Measurements from ENCODE around the gene EXTL2. TPM values are rescaled to one million over a fixed set of nuclear protein-coding genes. Genes with fewer than 3 reads are reported as not detected.
"Not testable (repeated sequence)": the region's sequence is repeated elsewhere in the genome, so short reads cannot be mapped to it uniquely, and the experiment has no call there.

EXTL2 gene
- total RNA-seq, 4 donors from 2014 or later: 1.6 to 9.1 (median 8.5) TPM

GRCh38 chr1:100896481-100896982 lies 1.9 kb upstream of the EXTL2 start:
- Histone ChIP-seq H3K27ac (peak overlapping the region; percentile 81 to 98 (median 92)), H3K36me3 (peaks cover 0 to 14% (median 0%) of the 10 kb centered on the region in 3 donors), H3K4me1 (peaks cover 0 to 23% (median 3%) of the 10 kb centered on the region in 4 donors), H3K4me3 (peak overlapping the region; percentile 73 to 86 (median 80)), H3K9me3 (no peaks in the 10 kb centered on the region), H3K27me3 (no peaks in the 10 kb centered on the region)
- DNase-seq: peak in 2 of 3 donors; percentile 45 to 63
- no peak for TF ChIP-seq POLR2A (IDR thresholded peaks at IDR 0.05)
- no peak for TF ChIP-seq CTCF (IDR thresholded peaks at IDR 0.05)

- H3K4me1 ChIP-seq: peaks cover 0 to 23% (median 3%) of the 10 kb centered on the region in 4 donors
- TF ChIP-seq POLR2A (IDR thresholded peaks at IDR 0.05) (peak; percentile 64 to 81), CTCF (IDR thresholded peaks at IDR 0.05) (no peak)
- DNase-seq: peak; percentile 95 to 98 (median 98)
These were observed 1.2 kb upstream of the EXTL2 start, which contains the start of gene SLC30A7 for GRCh38 chr1:100895540-100896480. Gene SLC30A7, plus strand, starts transcription at chr1:100896090. Its CDS starts 173 bp downstream, at chr1:100896263.

GRCh38 chr1:100893718-100894117 lies 924 bp downstream of the EXTL2 start:
- no peak for DNase-seq
- H3K36me3 ChIP-seq: no peaks in the 10 kb centered on the region
- no peak for TF ChIP-seq CTCF (IDR thresholded peaks at IDR 0.05)
- TF ChIP-seq POLR2A (IDR thresholded peaks at IDR 0.05): no peak
- peaks cover 0 to 23% (median 3%) of the 10 kb centered on the region in 4 donors for H3K4me1 ChIP-seq
- no peak overlapping the region for H3K4me3 ChIP-seq
- H3K9me3 ChIP-seq: peaks cover 0 to 10% (median 0%) of the 10 kb centered on the region in 4 donors
- no peak overlapping the region for H3K27ac ChIP-seq
- H3K27me3 ChIP-seq: no peaks in the 10 kb centered on the region

More at GRCh38 chr1:100895540-100896480, 1.2 kb upstream of the EXTL2 start, which contains the start of gene SLC30A7:
- Histone ChIP-seq H3K36me3 (peaks cover 0 to 13% (median 0%) of the 10 kb centered on the region in 3 donors), H3K9me3 (no peaks in the 10 kb centered on the region), H3K4me3 (peak within 1 kb of the TSS; percentile 73 to 86 (median 80)), H3K27ac (peak within 1 kb of the TSS; percentile 81 to 98 (median 92)), H3K27me3 (no peaks in the 10 kb centered on the region)

GRCh38 chr1:100892554-100892953 lies 2.1 kb downstream of the EXTL2 start:
- no peaks in the 10 kb centered on the region for H3K27me3 ChIP-seq
- H3K27ac ChIP-seq: no peak overlapping the region
- H3K4me1 ChIP-seq: peaks cover 0 to 17% (median 3%) of the 10 kb centered on the region in 4 donors
- DNase-seq: no peak
- H3K4me3 ChIP-seq: no peak overlapping the region
- no peak for TF ChIP-seq POLR2A (IDR thresholded peaks at IDR 0.05)
- no peak for TF ChIP-seq CTCF (IDR thresholded peaks at IDR 0.05)
- peaks cover 0 to 10% (median 0%) of the 10 kb centered on the region in 4 donors for H3K9me3 ChIP-seq
- H3K36me3 ChIP-seq: no peaks in the 10 kb centered on the region

- Histone ChIP-seq H3K9me3 (peaks cover 0 to 10% (median 0%) of the 10 kb centered on the region in 4 donors), H3K27me3 (no peaks in the 10 kb centered on the region), H3K36me3 (no peaks in the 10 kb centered on the region), H3K4me1 (peaks cover 0 to 7% (median 0%) of the 10 kb centered on the region in 4 donors), H3K27ac (no peak overlapping the region), H3K4me3 (no peak overlapping the region)
- TF ChIP-seq POLR2A (IDR thresholded peaks at IDR 0.05) (no peak), CTCF (IDR thresholded peaks at IDR 0.05) (no peak)
- no peak for DNase-seq
These were observed 3.3 kb downstream of the EXTL2 start for GRCh38 chr1:100891380-100891779.

GRCh38 chr1:100889869-100890482 lies 4.7 kb downstream of the EXTL2 start:
- H3K27ac ChIP-seq, H3K9me3 ChIP-seq, H3K36me3 ChIP-seq, H3K4me3 ChIP-seq, H3K4me1 ChIP-seq, DNase-seq, H3K27me3 ChIP-seq: not testable (repeated sequence)

- H3K9me3 ChIP-seq, H3K27me3 ChIP-seq, DNase-seq, H3K4me3 ChIP-seq, H3K36me3 ChIP-seq, H3K27ac ChIP-seq, H3K4me1 ChIP-seq: not testable (repeated sequence)
These were observed 5.6 kb downstream of the EXTL2 start for GRCh38 chr1:100889007-100889406.

Measured in Peyer's patch (tissue), 4 donors.